VCaP (cell line): ENCODE measurements around the gene PITX2.

Source experiments
- H3K27ac ChIP-seq: fragments of 450-650 bp; 2 replicates; pipeline ENCODE4 v1.5.1; 2017
- TF ChIP-seq, protein P1 (sequence below): fragments of 450-650 bp; conservative IDR thresholded peaks from 2 replicates; pipeline ENCODE4 v1.5.1; 2017; ENCODE audit warnings: mild to moderate bottlenecking, moderate library complexity

The PITX2 gene

DNA sequence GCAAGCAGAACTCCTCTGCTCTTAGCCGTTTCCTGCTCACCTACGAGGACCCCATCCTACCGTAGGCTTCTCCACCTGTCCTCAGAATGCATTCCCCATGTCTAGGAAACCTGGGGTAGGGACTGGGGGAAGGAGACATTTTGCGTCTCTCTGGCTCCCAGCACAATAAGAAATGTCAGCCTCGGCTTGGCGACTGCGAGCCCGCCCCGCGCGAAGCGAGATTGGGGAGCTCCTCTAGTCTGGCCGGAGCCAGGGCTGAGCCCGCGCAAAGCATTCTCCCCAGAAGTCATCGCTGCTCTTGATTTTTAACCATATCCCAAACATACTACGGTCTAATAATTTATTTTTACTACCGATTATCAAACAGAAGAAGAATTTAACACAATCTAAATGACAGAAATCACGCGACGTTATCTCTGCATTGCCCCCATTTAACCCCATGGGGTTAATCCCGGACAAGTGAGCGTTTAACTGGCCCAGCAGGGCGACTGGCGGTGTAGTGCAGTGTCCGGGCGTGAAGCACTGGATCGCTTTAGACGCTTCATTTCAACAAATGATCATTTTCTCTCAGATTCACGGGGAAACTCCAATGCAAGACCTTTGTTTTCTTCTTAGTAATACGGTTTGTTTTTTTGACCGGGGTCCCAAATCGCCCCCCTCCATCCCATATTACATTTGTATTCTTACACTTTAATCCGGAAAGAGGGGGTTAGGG lies 8.0 kb upstream of the PITX2 start:
- TF ChIP-seq, protein P1, sequence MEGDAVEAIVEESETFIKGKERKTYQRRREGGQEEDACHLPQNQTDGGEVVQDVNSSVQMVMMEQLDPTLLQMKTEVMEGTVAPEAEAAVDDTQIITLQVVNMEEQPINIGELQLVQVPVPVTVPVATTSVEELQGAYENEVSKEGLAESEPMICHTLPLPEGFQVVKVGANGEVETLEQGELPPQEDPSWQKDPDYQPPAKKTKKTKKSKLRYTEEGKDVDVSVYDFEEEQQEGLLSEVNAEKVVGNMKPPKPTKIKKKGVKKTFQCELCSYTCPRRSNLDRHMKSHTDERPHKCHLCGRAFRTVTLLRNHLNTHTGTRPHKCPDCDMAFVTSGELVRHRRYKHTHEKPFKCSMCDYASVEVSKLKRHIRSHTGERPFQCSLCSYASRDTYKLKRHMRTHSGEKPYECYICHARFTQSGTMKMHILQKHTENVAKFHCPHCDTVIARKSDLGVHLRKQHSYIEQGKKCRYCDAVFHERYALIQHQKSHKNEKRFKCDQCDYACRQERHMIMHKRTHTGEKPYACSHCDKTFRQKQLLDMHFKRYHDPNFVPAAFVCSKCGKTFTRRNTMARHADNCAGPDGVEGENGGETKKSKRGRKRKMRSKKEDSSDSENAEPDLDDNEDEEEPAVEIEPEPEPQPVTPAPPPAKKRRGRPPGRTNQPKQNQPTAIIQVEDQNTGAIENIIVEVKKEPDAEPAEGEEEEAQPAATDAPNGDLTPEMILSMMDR, result no peak
- H3K27ac ChIP-seq, result no peak overlapping the region

DNA sequence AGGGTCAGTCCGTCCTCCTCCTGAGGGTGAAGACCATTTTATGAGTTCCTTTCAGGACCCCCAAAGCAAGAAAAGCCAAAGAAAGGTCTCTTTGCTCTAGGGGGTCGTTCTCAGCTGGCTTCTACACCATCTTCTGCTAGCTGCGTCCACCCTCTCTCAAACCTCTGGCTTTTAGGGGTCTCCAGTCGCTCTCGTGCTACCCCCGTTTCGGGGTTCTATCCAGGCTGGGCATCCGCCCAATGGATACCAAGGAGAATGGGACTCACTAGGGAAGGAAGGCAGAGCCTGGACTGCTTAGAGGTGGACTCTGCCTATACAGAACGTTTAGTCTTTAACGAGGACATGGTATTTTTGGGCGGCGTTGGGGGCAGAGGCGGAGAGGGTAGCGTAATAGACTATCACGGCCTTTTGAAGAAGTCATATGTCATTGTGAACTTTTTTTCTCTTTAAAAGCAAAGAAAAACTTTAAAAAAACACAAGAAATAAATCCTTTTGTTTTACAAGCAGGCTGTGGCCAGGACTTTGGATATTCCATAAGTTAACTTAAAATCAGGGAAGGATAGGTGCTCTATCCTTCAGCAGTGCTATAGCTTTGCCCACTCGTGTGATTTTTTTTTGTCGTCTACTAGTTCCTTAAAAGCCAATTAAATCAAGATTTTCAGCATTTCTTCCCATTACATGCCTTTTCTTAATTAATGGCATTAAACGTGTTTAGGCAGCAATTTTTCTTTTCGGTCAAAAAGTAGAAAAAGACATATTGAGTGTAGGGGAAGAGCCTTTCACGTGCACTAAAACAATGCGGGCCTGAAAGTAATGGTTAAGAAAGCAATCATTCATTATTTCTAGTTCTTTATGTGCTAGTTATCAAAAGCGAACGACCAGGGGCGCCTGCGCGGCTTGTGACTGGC lies 7.2 kb upstream of the PITX2 start:
- H3K27ac ChIP-seq, result no peak overlapping the region
- TF ChIP-seq, protein P1, result no peak

DNA sequence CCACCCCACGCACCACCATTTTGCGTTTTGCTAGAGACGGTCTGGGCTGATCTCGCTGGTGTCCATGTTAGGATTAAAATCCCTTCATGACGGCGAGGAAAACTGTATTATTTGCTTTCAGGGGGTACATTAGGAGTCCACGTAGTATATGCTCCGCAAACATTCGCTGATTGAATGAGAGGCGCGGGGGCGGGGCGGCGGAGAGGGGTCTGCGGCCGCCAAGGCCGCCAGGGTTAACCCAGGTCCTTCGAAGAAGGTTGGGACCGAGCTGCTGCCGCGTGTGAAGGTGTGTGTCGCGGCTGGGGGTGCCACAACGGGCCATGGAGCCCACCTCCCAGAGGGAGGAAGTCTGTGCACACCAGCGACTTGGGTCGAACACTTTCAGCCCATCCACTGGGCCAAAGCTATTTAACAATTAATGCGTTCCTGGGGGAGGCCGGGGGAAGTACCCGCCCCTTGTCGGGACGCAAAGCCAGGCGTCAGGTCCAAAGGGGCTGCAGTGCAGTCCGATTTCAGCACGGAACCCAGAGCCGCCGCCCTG lies 6.4 kb upstream of the PITX2 start:
- TF ChIP-seq, protein P1, result no peak
- no peak overlapping the region for H3K27ac ChIP-seq

DNA sequence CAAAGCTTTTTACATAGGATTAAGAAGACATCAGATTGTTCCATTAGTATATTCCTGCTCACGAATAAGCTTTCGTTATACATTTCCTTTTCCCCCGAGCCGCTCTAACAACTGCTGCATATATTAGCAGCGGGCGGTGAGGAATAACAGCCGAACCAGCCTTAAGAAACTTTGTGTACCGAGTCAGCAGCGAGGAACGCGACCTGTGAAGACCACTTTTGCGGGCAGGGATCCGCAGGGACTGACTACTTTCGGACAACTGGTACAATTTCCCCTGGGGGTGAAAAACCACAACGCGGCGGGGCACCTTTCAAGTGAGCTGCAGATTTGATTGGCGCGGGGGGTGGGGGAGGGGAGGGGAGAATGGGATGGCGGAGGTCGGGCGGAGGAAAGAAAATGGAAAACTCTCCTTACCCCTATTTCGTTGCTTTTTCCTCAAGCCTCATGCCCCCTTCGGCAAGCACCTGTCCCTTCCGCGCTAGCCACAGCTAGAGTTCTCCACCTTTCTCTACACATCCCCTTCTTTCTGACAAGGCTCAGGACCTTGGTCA lies 5.9 kb upstream of the PITX2 start:
- TF ChIP-seq, protein P1, result no peak
- H3K27ac ChIP-seq, result no peak overlapping the region

DNA sequence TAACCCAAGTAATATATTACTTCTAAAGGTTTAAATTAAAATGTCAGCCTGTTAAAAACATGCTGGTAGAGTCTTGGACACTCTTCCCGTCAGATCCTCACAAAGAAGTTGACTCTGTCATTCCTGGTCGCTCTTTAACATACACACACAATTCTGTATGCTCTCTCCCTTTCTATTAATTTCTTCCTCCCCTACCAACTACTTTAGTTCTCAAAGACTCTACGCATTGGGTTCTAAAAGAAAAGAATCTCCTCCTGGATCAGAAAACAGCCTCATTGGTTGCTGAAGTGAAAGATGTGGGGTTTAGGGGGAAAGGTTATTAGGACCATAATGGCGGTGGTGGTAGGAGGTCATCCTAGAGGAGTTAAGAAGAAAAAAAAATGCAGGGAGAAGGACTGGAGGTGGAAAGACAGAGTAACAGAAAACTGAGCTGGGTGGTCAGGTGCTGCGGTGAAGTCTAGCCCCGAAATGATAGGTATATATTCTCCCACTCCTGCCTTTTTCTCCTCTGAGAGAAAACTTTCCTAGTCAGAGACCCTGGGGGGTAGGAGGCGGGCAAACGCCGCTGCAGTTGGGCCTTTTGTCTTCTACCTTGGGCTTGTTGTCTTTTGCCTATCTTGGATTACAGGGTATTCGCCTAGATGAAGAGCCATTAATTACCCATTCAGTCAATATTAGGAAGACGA lies 5.2 kb upstream of the PITX2 start:
- TF ChIP-seq, protein P1, result no peak
- no peak overlapping the region for H3K27ac ChIP-seq

DNA sequence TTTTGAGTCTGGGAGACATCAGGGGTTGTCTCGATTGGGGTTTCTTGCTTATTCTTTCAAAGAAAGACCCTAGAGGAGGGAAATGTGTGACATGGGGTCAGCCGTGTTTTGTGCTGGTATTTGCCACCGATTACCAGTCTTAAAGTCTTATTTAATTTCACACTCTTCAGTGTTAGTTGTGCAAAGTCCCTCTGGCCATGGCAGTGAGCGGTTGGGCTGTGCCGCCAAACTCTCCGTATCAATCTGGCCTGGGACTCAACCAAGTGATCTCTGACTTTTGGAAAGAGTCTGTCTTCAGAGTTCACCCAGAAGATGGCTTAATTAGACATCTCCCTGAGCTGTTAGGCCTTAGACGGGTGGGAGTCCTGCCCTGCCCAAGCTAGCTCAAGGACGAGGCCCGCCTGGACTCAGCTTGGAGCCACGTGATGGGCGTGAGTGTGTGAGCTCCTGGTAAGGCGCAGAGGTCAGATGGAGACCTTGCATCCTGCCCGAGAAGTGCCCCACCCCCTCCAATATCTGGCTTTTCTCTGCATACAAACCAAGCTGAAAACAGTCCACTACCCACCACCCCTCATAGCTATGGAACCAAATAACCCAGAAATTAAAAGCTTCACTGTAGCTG lies 3.8 kb upstream of the PITX2 start:
- no peak overlapping the region for H3K27ac ChIP-seq
- TF ChIP-seq, protein P1, result no peak
